ENCODE data around the gene SAMMSON.

- TF ChIP-seq POLR2A (IDR thresholded peaks at IDR 0.05) (no peak), POLR2AphosphoS5 (IDR thresholded peaks at IDR 0.05) (no peak)
These were observed 23.5 kb upstream of the SAMMSON start for GRCh38 chr3:69976021-69976420.

All from stomach (tissue), 4 donors.